GM23248 (cell line): ENCODE measurements around the gene RAF1. TPM values are rescaled to one million over a fixed set of nuclear protein-coding genes. Genes with fewer than 3 reads are reported as not detected.

Experiments used
- DNase-seq: peaks from one replicate; pipeline ENCODE4 v3.0.0-alpha.2; 2015
- H2AFZ ChIP-seq: fragments of 200-600 bp; sonication (generic); 2 replicates; pipeline ENCODE4 v1.6.1; 2016; ENCODE audit warnings: antibody characterized with exemption
- H3F3A ChIP-seq: fragments of 200-600 bp; sonication (generic); 2 replicates; pipeline ENCODE4 v1.6.1; 2016; ENCODE audit warnings: mild to moderate bottlenecking, antibody characterized with exemption, mixed run types; ENCODE audit not compliant: insufficient read depth
- H3K27ac ChIP-seq: fragments of 200-600 bp; sonication (generic); 2 replicates; pipeline ENCODE4 v1.5.1; 2016; ENCODE audit warnings: mild to moderate bottlenecking
- H3K27me3 ChIP-seq: fragments of 200-600 bp; sonication (generic); replicated peaks from 2 replicates; pipeline ENCODE4 v1.6.1; 2016; ENCODE audit warnings: mild to moderate bottlenecking; ENCODE audit not compliant: insufficient read depth
- H3K36me3 ChIP-seq: fragments of 200-600 bp; sonication (generic); 2 replicates; pipeline ENCODE4 v1.6.1; 2016; ENCODE audit warnings: low read depth, mild to moderate bottlenecking
- H3K4me1 ChIP-seq: fragments of 200-600 bp; sonication (generic); 2 replicates; pipeline ENCODE4 v1.6.1; 2016; ENCODE audit warnings: mild to moderate bottlenecking; ENCODE audit not compliant: insufficient read depth
- H3K4me2 ChIP-seq: fragments of 200-600 bp; sonication (generic); one replicate; pipeline ENCODE4 v1.6.1; 2016; ENCODE audit warnings: mild to moderate bottlenecking; ENCODE audit not compliant: unreplicated experiment
- H3K4me3 ChIP-seq: fragments of 200-600 bp; sonication (generic); 2 replicates; pipeline ENCODE4 v1.5.1; 2016; ENCODE audit warnings: mild to moderate bottlenecking
- H3K79me2 ChIP-seq: fragments of 200-600 bp; sonication (generic); 2 replicates; pipeline ENCODE4 v1.6.1; 2016; ENCODE audit warnings: mild to moderate bottlenecking; ENCODE audit not compliant: insufficient read depth
- H3K9ac ChIP-seq: fragments of 200-600 bp; sonication (generic); 2 replicates; pipeline ENCODE4 v1.6.1; 2016; ENCODE audit warnings: mild to moderate bottlenecking
- H3K9me2 ChIP-seq: fragments of 200-600 bp; sonication (generic); 2 replicates; pipeline ENCODE4 v1.6.1; 2016; ENCODE audit warnings: mixed run types, mild to moderate bottlenecking, moderate library complexity; ENCODE audit not compliant: insufficient read depth
- H3K9me3 ChIP-seq: fragments of 200-600 bp; sonication (generic); one replicate; pipeline ENCODE4 v1.6.1; 2017; ENCODE audit warnings: low read depth
- H4K20me1 ChIP-seq: fragments of 200-600 bp; sonication (generic); 2 replicates; pipeline ENCODE4 v1.6.0; 2016; ENCODE audit not compliant: insufficient read depth
- EZH2 ChIP-seq: fragments of 200-600 bp; sonication (generic); IDR thresholded peaks from 2 replicates; pipeline ENCODE4 v1.6.1; 2018; ENCODE audit warnings: antibody characterized with exemption, mild to moderate bottlenecking; ENCODE audit not compliant: insufficient read depth, poor library complexity, severe bottlenecking
- EZH2phosphoT487 ChIP-seq: fragments of 200-600 bp; sonication (generic); IDR thresholded peaks from 2 replicates; pipeline ENCODE4 v1.6.1; 2018; ENCODE audit warnings: antibody characterized with exemption, moderate library complexity, mild to moderate bottlenecking, low read depth; ENCODE audit not compliant: insufficient read depth
- WGBS, 2 experiments: methylation state at CpG; one replicate each; pipeline ENCODE4 v1.1.6; 2015 to 2017; ENCODE audit warnings: low lambda C conversion rate in 2 of 2, low coverage in 1 of 2; ENCODE audit errors: missing lambda C conversion rate in 2 of 2; 5-methylcytosine and 5-hydroxymethylcytosine counted together
- in situ Hi-C: fragments of 300-500 bp; cut with MboI; formaldehyde crosslinking; loops from 2 replicates; pipeline ENCODE4 v1.15.0; 2020
- polyA plus RNA-seq: library from polyadenylated mRNA; unstranded; fragments of >200 nt; fragmentation: Nextera tagmentation; extraction: Ambion mirVana; gene quantifications from 2 replicates; pipeline ENCODE4 v1.2.1, GENCODE V29; 2016
- total RNA-seq: library from RNA; depleted of rRNA; stranded (reverse); fragments of >200 nt; shearing (Covaris generic); gene quantifications from 2 replicates; pipeline ENCODE4 v1.2.3, GENCODE V29; 2014; rRNA removed

The RAF1 gene
- 87.4 and 91.6 TPM in 2 replicates for total RNA-seq
- polyA plus RNA-seq: 57.3 and 59.0 TPM in 2 replicates

GRCh38 chr3:12663936-12664908 is at the start of gene RAF1:
Gene RAF1 (minus strand): TSS chr3:12664117. CDS start chr3:12618721, 45,396 bp downstream.
- in situ Hi-C loops: no loop called here
- 1 to 2% methylated on average over 49 to 61 of the region's 62 CpGs for WGBS, 2 experiments
- Histone ChIP-seq H3F3A (peaks cover 24% of the 10 kb centered on the region), H3K9me2 (no peaks in the 10 kb centered on the region), H3K36me3 (no peaks in the 10 kb centered on the region), H3K27me3 (no peaks in the 10 kb centered on the region), H3K4me2 (peak within 1 kb of the TSS; percentile 99), H3K4me1 (peaks cover 28% of the 10 kb centered on the region), H3K9me3 (no peaks in the 10 kb centered on the region), H4K20me1 (no peaks in the 10 kb centered on the region), H3K9ac (peak within 1 kb of the TSS; percentile 96), H3K4me3 (peak within 1 kb of the TSS; percentile 95), H3K27ac (peak within 1 kb of the TSS; percentile 92), H2AFZ (peak within 1 kb of the TSS; percentile 83), H3K79me2 (peaks cover 45% of the 10 kb centered on the region)
- TF ChIP-seq EZH2phosphoT487 (no peak), EZH2 (no peak)
- DNase-seq: peak; percentile 100

- Histone ChIP-seq H3F3A (peaks cover 18% of the 10 kb centered on the region), H3K9me3 (no peaks in the 10 kb centered on the region), H3K4me3 (no peak overlapping the region), H3K4me2 (no peak overlapping the region), H3K36me3 (no peaks in the 10 kb centered on the region), H3K9ac (no peak overlapping the region), H4K20me1 (no peaks in the 10 kb centered on the region), H3K4me1 (peaks cover 26% of the 10 kb centered on the region), H3K27ac (no peak overlapping the region), H3K27me3 (no peaks in the 10 kb centered on the region), H3K79me2 (no peaks in the 10 kb centered on the region), H2AFZ (no peak overlapping the region), H3K9me2 (no peaks in the 10 kb centered on the region)
- no peak for DNase-seq
- 64 to 83% methylated on average over 4 of the region's 4 CpGs for WGBS, 2 experiments
- TF ChIP-seq EZH2phosphoT487: no peak
- no peak for TF ChIP-seq EZH2
- in situ Hi-C loops: no loop called here
Measured at GRCh38 chr3:12710062-12710461, 46.1 kb upstream of the RAF1 start.

- Histone ChIP-seq H3K4me3 (no peak overlapping the region), H3K27me3 (no peaks in the 10 kb centered on the region), H3K36me3 (no peaks in the 10 kb centered on the region), H2AFZ (no peak overlapping the region), H4K20me1 (no peaks in the 10 kb centered on the region), H3K9me2 (no peaks in the 10 kb centered on the region), H3K9me3 (no peaks in the 10 kb centered on the region), H3F3A (peaks cover 18% of the 10 kb centered on the region), H3K9ac (no peak overlapping the region), H3K4me2 (peak overlapping the region; percentile 23), H3K4me1 (peaks cover 26% of the 10 kb centered on the region), H3K79me2 (no peaks in the 10 kb centered on the region), H3K27ac (no peak overlapping the region)
- 82 to 83% methylated on average over 3 of the region's 3 CpGs for WGBS, 2 experiments
- in situ Hi-C loops: no loop called here
- TF ChIP-seq EZH2: no peak
- no peak for TF ChIP-seq EZH2phosphoT487
- DNase-seq: no peak
Measured at GRCh38 chr3:12709334-12709733, 45.4 kb upstream of the RAF1 start.

GRCh38 chr3:12708584-12709192 is 44.8 kb upstream of the RAF1 start:
- no peaks in the 10 kb centered on the region for H3K36me3 ChIP-seq
- in situ Hi-C loops: no loop called here
- H3K4me1 ChIP-seq: peaks cover 30% of the 10 kb centered on the region
- no peak overlapping the region for H2AFZ ChIP-seq
- no peak overlapping the region for H3K9ac ChIP-seq
- H3K9me3 ChIP-seq: no peaks in the 10 kb centered on the region
- no peak for TF ChIP-seq EZH2
- TF ChIP-seq EZH2phosphoT487: no peak
- no peak overlapping the region for H3K4me3 ChIP-seq
- no peak overlapping the region for H3K27ac ChIP-seq
- peak; percentile 96 for DNase-seq
- no peaks in the 10 kb centered on the region for H3K79me2 ChIP-seq
- no peaks in the 10 kb centered on the region for H4K20me1 ChIP-seq
- no peaks in the 10 kb centered on the region for H3K27me3 ChIP-seq
- WGBS, 2 experiments: 42 to 46% methylated on average over 6 of the region's 6 CpGs
- H3K9me2 ChIP-seq: no peaks in the 10 kb centered on the region
- peak overlapping the region; percentile 23 for H3K4me2 ChIP-seq
- H3F3A ChIP-seq: peaks cover 18% of the 10 kb centered on the region
